Activated CD8-positive, alpha-beta memory T cell treated with anti-CD3 and anti-CD28 coated beads for 48 hours (primary cell): ENCODE measurements around the gene KRTAP1-1.
"Not testable (repeated sequence)": the region's sequence is repeated elsewhere in the genome, so short reads cannot be mapped to it uniquely, and the experiment has no call there.

Experiments used
- DNase-seq, 3 experiments: peaks; one replicate each; pipeline ENCODE4 v3.0.0-alpha.2; 2020; ENCODE audit warnings: low read depth in 2 of 3, low spot score in 2 of 3

KRTAP1-1 gene, protein sequence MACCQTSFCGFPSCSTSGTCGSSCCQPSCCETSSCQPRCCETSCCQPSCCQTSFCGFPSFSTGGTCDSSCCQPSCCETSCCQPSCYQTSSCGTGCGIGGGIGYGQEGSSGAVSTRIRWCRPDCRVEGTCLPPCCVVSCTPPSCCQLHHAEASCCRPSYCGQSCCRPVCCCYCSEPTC

DNA sequence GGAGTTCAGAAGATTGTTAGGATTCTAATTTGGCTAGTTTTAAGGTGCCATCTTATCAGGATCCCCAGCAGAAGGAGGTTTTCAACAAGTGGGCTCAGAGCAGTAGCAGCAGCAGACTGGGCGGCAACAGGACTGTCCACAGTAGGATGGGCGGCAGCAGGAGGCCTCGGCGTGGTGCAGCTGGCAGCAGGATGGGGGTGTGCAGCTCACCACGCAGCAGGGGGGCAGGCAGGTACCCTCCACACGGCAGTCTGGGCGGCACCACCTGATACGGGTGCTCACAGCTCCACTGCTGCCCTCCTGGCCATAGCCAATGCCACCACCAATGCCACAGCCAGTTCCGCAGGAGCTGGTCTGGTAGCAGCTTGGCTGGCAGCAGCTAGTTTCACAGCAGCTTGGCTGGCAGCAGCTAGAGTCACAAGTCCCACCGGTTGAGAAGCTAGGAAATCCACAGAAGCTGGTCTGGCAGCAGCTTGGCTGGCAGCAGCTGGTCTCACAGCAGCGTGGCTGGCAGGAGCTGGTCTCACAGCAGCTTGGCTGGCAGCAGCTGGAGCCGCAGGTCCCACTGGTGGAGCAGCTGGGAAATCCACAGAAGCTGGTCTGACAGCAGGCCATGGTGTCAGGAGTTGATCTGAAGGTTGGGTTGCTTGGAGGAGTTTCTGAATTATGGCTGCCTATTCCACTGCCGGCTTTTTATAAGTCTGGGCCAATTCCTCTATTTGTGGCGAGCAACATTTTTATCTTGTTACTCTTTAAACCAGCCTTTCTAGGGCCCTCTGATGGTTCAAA, at the start of gene KRTAP1-1:
Gene KRTAP1-1, minus strand, starts transcription at position 668 of the 789 bp plus-strand sequence. Its CDS starts 53 bp downstream, at position 615.
- not testable (repeated sequence) for DNase-seq

DNA sequence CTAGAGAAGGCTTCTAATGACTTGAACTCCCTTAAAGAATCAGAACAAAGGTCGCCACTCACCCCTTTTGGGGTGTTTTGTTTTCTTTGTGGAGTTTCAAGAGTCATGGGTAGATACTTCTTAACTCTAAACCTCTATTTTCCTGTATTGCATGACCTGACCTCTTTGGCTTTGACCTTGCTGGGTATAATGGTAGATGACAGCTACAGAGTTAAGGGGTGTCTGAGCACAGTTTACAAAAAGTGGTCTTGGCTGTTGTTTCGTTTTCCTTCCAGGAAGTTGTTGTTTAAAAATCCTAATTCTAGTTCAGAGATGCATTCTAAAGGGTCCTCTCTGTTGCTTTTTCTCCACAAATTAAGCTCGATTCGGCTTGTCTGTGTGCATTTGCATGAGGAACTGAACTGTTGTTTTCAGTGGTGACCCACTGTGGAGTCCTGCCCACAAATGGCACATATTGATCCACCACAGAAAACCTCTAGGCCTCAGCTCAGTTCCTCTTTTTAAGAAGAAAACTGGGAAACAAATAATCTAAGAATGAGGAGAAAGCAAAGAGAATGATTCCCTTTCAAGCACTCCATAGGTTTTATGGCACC, 47.6 kb upstream of the KRTAP1-1 start:
- DNase-seq = not testable (repeated sequence)

- DNase-seq = not testable (repeated sequence)
Measured at GRCh38 chr17:41084100-41084856, 43.0 kb upstream of the KRTAP1-1 start, which contains the start of gene KRTAP4-7. KRTAP4-7 (plus strand) TSS chr17:41084150; CDS start chr17:41084207, 57 bp downstream.

- DNase-seq = not testable (repeated sequence)
Measured at GRCh38 chr17:41083427-41083826, 42.2 kb upstream of the KRTAP1-1 start.

DNA sequence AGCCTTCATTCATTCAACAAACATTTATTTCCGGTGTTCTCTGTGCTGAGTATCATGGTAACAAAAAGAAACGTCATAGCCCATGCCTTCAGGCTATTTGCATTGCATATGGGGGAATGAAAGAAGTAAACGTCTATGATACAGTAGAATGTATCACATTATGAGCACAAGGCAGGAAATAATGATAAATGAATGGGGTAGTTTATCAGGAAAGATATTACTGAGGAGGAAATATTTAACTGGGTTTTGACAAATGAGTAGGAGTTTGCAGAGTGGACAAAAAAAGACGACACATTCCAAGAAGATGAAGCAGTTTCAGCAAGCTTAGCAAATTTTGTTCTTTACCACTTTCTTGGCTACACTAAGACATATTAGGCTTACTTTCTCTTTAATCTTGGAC, 41.4 kb upstream of the KRTAP1-1 start:
- no peak for DNase-seq

DNA sequence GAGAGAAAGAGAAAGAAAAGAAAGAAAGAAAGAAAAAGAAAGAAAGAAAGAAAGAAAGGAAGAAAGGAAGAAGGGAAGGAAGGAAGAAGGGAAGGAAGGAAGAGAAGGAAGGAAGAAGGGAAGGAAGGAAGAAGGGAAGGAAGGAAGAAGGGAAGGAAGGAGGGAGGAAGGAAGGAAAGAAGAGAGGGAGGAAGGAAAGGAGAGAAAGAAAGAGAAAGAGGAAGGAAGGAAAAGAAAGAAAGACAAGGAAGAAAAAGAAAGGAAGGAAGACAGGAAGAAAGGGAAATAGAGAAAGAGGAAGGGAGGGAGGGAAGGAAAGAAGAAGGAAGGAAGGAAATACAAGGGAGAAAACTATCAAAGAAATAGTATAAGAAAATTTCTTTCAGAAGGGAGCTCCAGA, 35.5 kb upstream of the KRTAP1-1 start:
- DNase-seq = no peak

DNA sequence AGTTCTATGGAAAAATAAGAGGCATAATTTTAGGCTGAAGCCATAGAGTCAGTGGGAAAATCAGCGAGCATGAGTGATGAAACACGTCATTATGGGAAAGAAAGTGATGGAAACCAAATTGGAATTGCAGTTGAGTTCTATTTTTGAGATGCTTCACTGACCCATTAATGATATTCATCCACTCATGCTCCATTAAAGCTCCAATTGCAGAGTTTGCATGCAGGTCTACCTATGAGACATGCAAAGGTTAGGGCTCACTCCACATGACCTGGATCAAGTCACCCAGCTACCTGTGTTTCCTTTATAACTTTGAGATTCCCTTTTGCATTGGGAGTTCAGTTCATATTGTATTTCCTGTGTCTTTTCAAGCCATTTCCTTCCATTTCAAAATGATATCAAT, 32.4 kb upstream of the KRTAP1-1 start:
- no peak for DNase-seq

GRCh38 chr17:41071606-41072360, 30.5 kb upstream of the KRTAP1-1 start:
- DNase-seq = no peak

GRCh38 chr17:41069031-41069430, 27.8 kb upstream of the KRTAP1-1 start:
- DNase-seq = no peak

GRCh38 chr17:41067281-41067680, 26.0 kb upstream of the KRTAP1-1 start:
- DNase-seq = no peak

GRCh38 chr17:41065829-41066624, 24.8 kb upstream of the KRTAP1-1 start, which contains the start of gene KRTAP2-4:
KRTAP2-4 (minus strand) TSS chr17:41065879; CDS start chr17:41065845, 34 bp downstream.
- DNase-seq = no peak

GRCh38 chr17:41065016-41065689, 23.9 kb upstream of the KRTAP1-1 start:
- not testable (repeated sequence) for DNase-seq

DNA sequence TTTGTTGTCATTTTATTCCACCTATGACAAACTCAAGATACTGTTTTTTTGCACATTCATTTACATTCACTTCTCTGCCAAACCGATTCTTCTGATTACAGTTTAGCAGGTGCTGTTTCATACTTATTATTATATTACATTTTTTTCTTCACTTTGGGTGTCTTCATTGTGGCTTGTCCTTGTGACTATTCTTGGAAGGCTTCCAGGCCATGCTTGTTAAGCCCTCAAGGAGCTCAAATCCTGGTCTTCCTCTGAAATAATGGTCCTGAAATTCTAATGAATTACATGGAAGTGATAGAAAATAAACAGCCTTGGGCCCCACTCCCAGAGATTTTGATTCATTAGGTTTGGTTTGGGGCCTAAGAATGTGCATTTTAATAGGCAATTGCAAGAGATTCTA, 23.1 kb upstream of the KRTAP1-1 start:
- DNase-seq = no peak

DNA sequence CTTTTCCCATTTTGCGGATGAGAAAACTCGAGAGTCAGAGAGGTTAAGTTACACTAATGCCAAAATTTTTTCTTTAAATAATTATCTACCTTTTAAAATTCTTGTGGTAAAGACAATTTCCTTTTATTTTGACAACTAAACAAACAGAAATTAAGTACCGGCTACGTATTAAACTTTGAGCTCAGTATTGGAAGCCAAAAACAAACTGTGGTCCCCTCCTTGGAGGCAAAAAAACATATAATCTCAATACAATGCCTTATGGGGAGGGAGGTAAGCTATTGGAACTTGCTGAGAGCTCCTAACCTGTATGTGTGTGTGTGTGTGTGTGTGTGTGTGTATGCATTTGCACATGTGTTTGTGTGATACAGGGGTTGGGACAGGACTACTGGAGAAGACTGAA, 22.2 kb upstream of the KRTAP1-1 start:
- DNase-seq = no peak

DNA sequence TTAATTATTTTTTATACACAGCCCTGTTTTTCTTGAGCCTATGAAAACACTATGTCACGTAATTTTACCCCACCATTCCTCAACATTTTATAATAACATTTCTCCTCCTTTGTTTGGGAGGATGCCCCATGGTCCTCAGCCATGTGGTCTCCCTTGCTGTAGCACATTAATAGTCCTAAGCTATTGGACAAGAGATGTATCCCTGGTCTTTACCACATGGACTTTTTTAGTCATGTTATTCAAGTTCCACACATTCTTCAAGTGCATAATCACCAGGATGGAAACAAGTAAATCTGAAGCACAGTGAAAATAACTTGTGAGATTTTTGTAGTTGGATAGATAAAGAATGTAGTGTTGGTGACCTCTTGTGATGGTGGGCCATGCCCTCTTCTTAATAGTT, 20.7 kb upstream of the KRTAP1-1 start:
- no peak for DNase-seq

DNA sequence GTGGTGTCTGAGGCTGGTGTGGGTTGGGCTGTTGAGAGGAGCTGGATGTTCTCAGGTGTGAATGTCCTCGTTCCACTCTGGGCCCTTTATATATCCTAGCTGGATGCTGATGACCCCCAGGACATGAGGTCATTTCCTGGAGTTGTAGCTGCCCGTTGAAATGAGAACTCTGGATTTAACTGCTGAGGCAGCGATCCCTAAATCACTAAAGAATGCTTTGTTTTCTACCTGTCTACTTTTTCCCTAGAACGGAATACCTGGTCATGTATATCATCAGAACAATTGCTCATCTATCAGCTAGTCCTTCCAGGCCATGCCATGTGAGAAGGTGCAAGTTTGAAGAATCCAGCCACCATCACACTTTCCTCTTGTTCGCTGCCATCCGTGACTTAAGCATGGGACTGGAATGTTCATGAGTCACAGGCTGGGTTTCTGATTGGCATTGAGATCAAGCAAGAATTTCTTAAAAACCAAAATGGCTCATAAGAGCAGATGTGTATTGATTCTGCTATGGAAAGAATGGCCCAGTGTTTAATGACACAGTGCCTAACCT, 18.9 kb upstream of the KRTAP1-1 start, which contains the start of gene KRTAP2-3:
Gene KRTAP2-3, minus strand, starts transcription at position 63 of the 553 bp plus-strand sequence. CDS start 64 bp downstream, outside the sequence.
- no peak for DNase-seq

DNA sequence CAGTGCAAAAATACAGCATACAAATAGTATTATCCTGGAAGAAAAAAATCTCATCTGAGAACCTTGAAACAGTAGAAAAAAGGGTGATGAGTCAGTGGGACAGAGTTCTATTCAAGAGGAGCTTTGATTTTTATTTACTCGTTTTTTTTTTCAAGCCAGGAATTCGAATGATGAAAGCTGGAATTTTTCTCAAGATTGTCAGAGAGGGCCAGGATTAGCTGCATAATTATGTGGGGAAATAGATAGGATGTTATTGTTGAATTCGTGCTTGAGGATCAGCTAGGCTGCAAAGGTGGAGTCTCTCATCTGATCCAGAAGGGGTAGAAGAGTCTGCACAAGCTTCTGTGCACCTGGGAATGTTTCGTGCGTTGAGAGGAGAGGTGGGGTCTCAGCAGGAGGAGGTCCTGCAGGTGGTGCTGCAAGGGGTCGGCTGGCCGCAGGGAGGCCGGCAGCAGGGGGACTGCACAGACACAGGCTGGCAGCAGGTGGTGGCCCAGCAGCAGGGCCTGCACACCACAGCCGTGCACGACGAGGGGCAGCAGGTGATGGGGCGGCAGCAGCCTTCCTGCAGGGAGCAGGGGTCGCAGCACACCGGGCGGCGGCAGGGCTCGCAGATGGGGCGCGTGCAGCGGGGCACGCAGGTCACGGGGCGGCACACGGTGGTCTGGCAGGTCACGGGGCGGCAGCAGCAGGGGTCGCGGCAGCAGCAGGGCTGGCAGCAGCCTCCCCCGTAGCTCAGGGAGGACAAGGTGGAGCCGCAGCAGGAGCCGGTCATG, 18.2 kb upstream of the KRTAP1-1 start:
- DNase-seq = not testable (repeated sequence)

DNA sequence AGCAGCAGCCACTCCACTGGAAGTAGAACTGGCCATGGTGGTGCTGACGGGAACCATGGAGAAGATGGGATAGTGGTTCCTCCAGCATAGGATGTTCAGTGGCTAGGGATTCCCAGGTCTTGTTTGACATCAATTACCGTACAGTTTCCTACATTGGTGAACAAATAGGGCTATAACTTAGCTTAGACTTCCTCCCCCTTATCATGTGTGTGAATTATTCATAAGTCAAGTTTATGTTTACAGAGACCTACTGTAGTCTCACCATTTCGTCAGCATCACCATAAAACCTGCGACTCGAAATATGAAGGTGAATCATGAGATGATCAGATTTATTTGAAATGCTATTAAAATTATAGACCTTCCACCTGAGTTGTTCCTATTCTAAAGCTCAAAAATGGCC, 17.5 kb upstream of the KRTAP1-1 start:
- no peak for DNase-seq
